Skin epidermis (tissue), 12 donors: ENCODE data around the gene NAV3.
"Not testable (repeated sequence)": the region's sequence is repeated elsewhere in the genome, so short reads cannot be mapped to it uniquely, and the experiment has no call there.

ENCODE experiments used
- H3K27ac ChIP-seq, 21 experiments: fragments of 200-600 bp; sonication (generic) in 11 of 21; one replicate each; pipeline ENCODE4 v1.5.0; 2020; ENCODE audit warnings: mild to moderate bottlenecking in 3 of 21, inconsistent platforms in 2 of 21, moderate library complexity in 2 of 21
- H3K4me3 ChIP-seq, 7 experiments: fragments of 200-600 bp; sonication (generic) in 2 of 7; one replicate each; pipeline ENCODE4 v1.5.0; 2020; ENCODE audit warnings: inconsistent platforms in 2 of 7, mild to moderate bottlenecking in 2 of 7, moderate library complexity in 1 of 7

Gene NAV3

GRCh38 chr12:78090266-78090665, 259.6 kb downstream of the NAV3 start:
- H3K27ac ChIP-seq = no peak overlapping the region
- no peak overlapping the region for H3K4me3 ChIP-seq

- peak overlapping the region in 2 of 21 experiments; percentile 34 to 42 for H3K27ac ChIP-seq
Measured at GRCh38 chr12:78095623-78096022, 264.9 kb downstream of the NAV3 start.

GRCh38 chr12:78096909-78097597, 266.4 kb downstream of the NAV3 start:
- H3K27ac ChIP-seq = peak overlapping the region in 2 of 21 experiments; percentile 6 to 14

More at GRCh38 chr12:78095623-78096022, 264.9 kb downstream of the NAV3 start:
- H3K4me3 ChIP-seq = no peak overlapping the region

GRCh38 chr12:78099806-78100205, 269.1 kb downstream of the NAV3 start:
- Histone ChIP-seq H3K4me3 (no peak overlapping the region), H3K27ac (no peak overlapping the region)

More at GRCh38 chr12:78096909-78097597, 266.4 kb downstream of the NAV3 start:
- H3K4me3 ChIP-seq = no peak overlapping the region

- Histone ChIP-seq H3K27ac (no peak overlapping the region), H3K4me3 (no peak overlapping the region)
Measured at GRCh38 chr12:78101113-78101876, 270.6 kb downstream of the NAV3 start.

- no peak overlapping the region for H3K27ac ChIP-seq
- H3K4me3 ChIP-seq = no peak overlapping the region
Measured at GRCh38 chr12:78101946-78102635, 271.4 kb downstream of the NAV3 start.

GRCh38 chr12:78102801-78103200, 272.1 kb downstream of the NAV3 start:
- not testable (repeated sequence) for H3K4me3 ChIP-seq, H3K27ac ChIP-seq

GRCh38 chr12:78115889-78116288, 285.2 kb downstream of the NAV3 start:
- no peak overlapping the region for H3K4me3 ChIP-seq

GRCh38 chr12:78118036-78118435, 287.3 kb downstream of the NAV3 start:
- no peak overlapping the region for H3K27ac ChIP-seq
- H3K4me3 ChIP-seq = no peak overlapping the region

More at GRCh38 chr12:78115889-78116288, 285.2 kb downstream of the NAV3 start:
- no peak overlapping the region for H3K27ac ChIP-seq

- no peak overlapping the region for H3K27ac ChIP-seq
- H3K4me3 ChIP-seq = no peak overlapping the region
Measured at GRCh38 chr12:78118486-78118885, 287.8 kb downstream of the NAV3 start.

GRCh38 chr12:78119351-78119918, 288.7 kb downstream of the NAV3 start:
- no peak overlapping the region for H3K4me3 ChIP-seq
- peak overlapping the region in 2 of 21 experiments; percentile 24 to 71 for H3K27ac ChIP-seq

GRCh38 chr12:78120306-78120705, 289.6 kb downstream of the NAV3 start:
- Histone ChIP-seq H3K27ac (no peak overlapping the region), H3K4me3 (no peak overlapping the region)

- no peak overlapping the region for H3K27ac ChIP-seq
- no peak overlapping the region for H3K4me3 ChIP-seq
Measured at GRCh38 chr12:78120866-78121560, 290.3 kb downstream of the NAV3 start.

- Histone ChIP-seq H3K4me3 (no peak overlapping the region), H3K27ac (no peak overlapping the region)
Measured at GRCh38 chr12:78121969-78122610, 291.4 kb downstream of the NAV3 start.

GRCh38 chr12:78128211-78128610, 297.5 kb downstream of the NAV3 start:
- H3K27ac ChIP-seq = no peak overlapping the region
- H3K4me3 ChIP-seq = no peak overlapping the region

- Histone ChIP-seq H3K4me3 (no peak overlapping the region), H3K27ac (no peak overlapping the region)
Measured at GRCh38 chr12:78143717-78144116, 313.0 kb downstream of the NAV3 start.

- Histone ChIP-seq H3K27ac (no peak overlapping the region), H3K4me3 (no peak overlapping the region)
Measured at GRCh38 chr12:78145398-78145797, 314.7 kb downstream of the NAV3 start.

- Histone ChIP-seq H3K27ac (no peak overlapping the region), H3K4me3 (no peak overlapping the region)
Measured at GRCh38 chr12:78146365-78146772, 315.7 kb downstream of the NAV3 start.

- no peak overlapping the region for H3K27ac ChIP-seq
- no peak overlapping the region for H3K4me3 ChIP-seq
Measured at GRCh38 chr12:78149459-78149858, 318.8 kb downstream of the NAV3 start.
